Posterior vena cava (tissue), 2 donors: Measurements from ENCODE around the gene ECM1. TPM values are rescaled to one million over a fixed set of nuclear protein-coding genes. Genes with fewer than 3 reads are reported as not detected.

ENCODE experiments used
- DNase-seq: peaks from one replicate; pipeline ENCODE4 v3.0.0-alpha.2; 2020; ENCODE audit warnings: low spot score
- intact Hi-C, 2 donors: fragments of 100-400 bp; cut with DNase I; formaldehyde crosslinking; loops; one replicate each; pipeline versions ENCODE4 v1.14.1 to v1.14.2; 2022 to 2023
- total RNA-seq, 2 donors: library from RNA; stranded (reverse); fragmentation: NEBNext Ultra II Directional; extraction: Animal tissue kit (Norgen Biotek cat#: 25700); gene quantifications; one replicate each; pipeline ENCODE4 v1.2.1, GENCODE V29; 2021
- donor health status: DM: yes; HTN: yes; CAD: no.
- donor health status: DM: yes; HTN: yes; CAD: no.

ECM1 gene
- total RNA-seq, 2 donors from 2014 or later, result 51.9 to 78.0 TPM

DNA sequence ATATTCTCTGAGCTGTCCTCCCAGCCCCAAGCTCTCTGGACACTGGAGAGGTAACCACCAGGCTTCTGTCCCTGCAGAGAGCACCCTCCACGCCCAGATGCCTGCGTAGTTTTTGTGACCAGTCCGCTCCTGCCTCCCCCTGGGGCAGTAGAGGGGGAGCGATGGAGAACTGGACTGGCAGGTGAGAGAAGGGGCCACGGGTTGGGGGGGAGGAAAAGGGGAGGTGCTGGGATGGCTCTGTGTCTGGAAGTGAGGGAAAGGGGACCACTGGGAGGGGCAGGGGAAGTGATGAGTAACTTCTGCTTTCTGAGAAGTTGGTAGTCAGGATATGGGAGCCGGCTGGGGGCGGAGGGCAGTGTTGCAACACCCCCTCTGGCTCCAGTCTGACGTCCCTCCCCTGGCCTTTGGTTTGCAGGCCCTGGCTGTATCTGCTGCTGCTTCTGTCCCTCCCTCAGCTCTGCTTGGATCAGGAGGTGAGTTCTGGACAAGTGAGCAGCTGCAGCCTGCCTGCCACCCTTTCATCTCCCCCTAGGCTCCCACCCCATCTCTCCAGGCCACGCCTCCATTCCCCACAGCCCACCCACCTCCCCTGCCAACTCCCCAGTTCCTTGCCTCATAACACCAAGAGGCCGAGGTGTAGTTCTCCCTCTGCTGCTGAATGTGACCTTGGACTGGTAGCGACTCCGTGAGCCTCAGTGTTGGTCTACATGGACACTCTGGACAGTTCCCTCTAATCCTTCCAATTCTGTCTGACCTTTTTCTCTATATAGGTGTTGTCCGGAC is 44.4 kb downstream of the ECM1 start:
- intact Hi-C loops, result loop anchor here in 1 of 2 donors (10.0 kb wide), 1 partner anchor 88 kb away; no protein-coding TSS in a partner anchor

DNA sequence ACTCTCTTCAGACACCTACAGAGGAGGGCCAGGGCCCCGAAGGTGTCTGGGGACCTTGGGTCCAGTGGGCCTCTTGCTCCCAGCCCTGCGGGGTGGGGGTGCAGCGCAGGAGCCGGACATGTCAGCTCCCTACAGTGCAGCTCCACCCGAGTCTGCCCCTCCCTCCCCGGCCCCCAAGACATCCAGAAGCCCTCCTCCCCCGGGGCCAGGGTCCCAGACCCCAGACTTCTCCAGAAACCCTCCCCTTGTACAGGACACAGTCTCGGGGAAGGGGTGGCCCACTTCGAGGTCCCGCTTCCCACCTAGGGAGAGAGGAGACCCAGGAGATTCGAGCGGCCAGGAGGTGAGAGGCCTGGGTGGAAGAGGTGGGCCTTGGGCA is 45.0 kb downstream of the ECM1 start:
- intact Hi-C loops, result loop anchor here in 1 of 2 donors (10.0 kb wide), 1 partner anchor 88 kb away; no protein-coding TSS in a partner anchor
- peak; percentile 83 for DNase-seq

More for the DNA sequence above, 44.4 kb downstream of the ECM1 start:
- peak; percentile 97 for DNase-seq

DNA sequence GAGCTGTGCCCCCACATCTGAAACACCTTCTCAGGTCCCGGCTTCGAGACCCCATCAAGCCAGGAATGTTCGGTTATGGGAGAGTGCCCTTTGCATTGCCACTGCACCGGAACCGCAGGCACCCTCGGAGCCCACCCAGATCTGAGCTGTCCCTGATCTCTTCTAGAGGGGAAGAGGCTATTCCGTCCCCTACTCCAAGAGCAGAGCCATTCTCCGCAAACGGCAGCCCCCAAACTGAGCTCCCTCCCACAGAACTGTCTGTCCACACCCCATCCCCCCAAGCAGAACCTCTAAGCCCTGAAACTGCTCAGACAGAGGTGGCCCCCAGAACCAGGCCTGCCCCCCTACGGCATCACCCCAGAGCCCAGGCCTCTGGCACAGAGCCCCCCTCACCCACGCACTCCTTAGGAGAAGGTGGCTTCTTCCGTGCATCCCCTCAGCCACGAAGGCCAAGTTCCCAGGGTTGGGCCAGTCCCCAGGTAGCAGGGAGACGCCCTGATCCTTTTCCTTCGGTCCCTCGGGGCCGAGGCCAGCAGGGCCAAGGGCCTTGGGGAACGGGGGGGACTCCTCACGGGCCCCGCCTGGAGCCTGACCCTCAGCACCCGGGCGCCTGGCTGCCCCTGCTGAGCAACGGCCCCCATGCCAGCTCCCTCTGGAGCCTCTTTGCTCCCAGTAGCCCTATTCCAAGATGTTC is 45.6 kb downstream of the ECM1 start:
- intact Hi-C loops, result loop anchor here in 1 of 2 donors (10.0 kb wide), 1 partner anchor 89 kb away; no protein-coding TSS in a partner anchor

DNA sequence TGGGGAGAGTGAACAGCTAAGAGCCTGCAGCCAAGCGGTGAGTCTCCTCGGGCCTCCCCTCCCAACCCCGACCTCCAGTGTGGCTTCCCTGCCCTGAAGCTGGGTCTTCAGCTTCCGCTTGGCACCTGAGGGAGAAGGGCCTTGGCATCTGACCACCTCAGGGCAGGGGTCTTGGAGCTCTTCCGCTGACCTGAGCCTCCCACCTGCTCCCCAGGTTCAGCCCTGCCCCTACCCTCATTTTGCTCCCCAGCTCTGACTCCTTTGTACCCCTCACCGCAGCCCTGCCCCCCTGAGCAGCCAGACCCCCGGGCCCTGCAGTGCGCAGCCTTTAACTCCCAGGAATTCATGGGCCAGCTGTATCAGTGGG is 46.2 kb downstream of the ECM1 start:
- intact Hi-C loops, result loop anchor here in 1 of 2 donors (10.0 kb wide), 1 partner anchor 89 kb away; no protein-coding TSS in a partner anchor
- DNase-seq, result no peak

More for the DNA sequence above, 45.6 kb downstream of the ECM1 start:
- DNase-seq, result peak; percentile 82

DNA sequence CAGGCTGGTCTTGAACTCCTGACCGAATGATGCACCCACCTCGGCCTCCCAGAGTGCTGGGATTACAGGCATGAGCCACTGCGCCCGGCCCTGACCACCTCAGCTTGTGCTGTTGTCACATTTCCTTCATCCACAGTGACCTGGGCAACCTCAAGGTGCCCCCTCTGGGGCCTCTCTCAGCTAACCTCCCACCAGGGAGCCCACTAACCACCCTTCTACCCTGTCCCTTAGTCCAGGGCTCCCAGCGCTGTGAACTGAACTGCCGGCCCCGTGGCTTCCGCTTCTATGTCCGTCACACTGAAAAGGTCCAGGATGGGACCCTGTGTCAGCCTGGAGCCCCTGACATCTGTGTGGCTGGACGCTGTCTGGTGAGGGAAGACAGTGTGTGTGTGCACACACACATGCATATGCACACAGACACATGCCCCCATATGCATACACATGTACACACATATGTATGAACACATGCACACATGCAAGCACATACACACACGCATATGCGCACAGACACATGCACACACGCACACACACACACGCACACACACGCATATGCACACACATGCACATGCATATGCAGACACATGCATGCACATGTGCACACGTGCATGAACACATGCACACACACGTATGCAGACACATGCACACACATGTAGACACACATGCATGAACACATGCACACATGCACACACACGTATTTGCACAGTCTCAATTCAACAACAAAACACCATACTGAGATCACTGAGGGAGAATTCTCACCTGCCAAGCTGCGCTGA is 47.5 kb downstream of the ECM1 start:
- intact Hi-C loops, result loop anchor here in 1 of 2 donors (10.0 kb wide), 1 partner anchor 91 kb away; no protein-coding TSS in a partner anchor
- DNase-seq, result no peak

DNA sequence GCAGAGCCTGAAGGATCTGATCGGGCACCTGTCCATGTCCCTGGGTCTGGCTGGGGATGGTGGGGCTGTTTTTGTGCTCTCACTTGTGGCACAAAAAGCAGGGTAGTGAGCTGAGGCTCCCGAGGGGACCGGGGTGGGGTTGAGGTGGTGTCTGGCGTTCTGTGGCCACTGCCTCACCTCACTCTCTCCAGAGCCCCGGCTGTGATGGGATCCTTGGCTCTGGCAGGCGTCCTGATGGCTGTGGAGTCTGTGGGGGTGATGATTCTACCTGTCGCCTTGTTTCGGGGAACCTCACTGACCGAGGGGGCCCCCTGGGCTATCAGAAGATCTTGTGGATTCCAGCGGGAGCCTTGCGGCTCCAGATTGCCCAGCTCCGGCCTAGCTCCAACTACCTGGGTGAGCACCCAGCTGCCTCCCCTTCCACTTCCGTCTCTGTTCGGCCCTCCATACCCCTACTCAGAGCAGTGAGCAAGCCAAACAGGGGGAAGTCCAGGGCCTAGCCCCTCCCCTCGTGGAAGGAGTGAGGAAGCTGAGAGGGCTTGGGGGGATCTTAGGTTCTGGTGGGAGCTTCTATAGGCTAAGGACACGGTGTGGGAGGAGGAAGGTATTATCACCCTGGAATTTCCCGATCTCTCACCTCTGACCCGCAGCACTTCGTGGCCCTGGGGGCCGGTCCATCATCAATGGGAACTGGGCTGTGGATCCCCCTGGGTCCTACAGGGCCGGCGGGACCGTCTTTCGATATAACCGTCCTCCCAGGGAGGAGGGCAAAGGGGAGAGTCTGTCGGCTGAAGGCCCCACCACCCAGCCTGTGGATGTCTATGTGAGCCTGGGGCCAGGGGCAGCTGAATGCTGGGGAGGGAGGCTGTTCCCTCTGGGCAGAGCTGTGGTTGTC is 48.3 kb downstream of the ECM1 start:
- peak; percentile 79 for DNase-seq
- intact Hi-C loops, result loop anchor here in 1 of 2 donors (10.0 kb wide), 1 partner anchor 91 kb away; no protein-coding TSS in a partner anchor

DNA sequence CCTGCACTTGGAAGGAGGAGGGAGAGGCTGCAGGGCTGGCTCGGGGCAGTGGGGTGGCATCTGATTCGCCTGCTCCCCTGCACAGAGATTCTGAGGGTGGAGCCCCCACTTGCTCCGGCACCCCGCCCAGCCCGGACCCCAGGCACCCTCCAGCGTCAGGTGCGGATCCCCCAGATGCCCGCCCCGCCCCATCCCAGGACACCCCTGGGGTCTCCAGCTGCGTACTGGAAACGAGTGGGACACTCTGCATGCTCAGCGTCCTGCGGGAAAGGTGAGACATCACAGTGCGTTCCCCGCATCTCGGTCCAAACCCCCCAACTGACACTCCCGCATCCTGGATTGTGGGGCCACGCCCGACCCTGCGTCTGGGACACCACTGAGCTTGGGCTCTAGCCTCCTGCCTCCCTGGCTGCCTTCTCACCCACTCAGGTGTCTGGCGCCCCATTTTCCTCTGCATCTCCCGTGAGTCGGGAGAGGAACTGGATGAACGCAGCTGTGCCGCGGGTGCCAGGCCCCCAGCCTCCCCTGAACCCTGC is 49.2 kb downstream of the ECM1 start:
- intact Hi-C loops, result loop anchor here in 1 of 2 donors (10.0 kb wide), 1 partner anchor 92 kb away; no protein-coding TSS in a partner anchor
- DNase-seq, result peak; percentile 85

DNA sequence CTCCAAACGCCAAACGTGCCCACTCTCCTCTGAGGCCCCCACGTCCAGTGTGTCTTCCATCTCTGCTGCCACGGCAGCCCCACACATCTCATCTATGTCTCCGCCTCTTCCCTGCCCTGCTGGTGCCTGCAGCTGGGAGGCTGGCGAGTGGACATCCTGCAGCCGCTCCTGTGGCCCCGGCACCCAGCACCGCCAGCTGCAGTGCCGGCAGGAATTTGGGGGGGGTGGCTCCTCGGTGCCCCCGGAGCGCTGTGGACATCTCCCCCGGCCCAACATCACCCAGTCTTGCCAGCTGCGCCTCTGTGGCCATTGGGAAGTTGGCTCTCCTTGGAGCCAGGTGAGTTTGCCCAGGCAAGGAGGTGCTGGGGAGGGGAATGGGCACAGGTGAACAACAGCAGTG is 49.9 kb downstream of the ECM1 start:
- intact Hi-C loops, result loop anchor here in 1 of 2 donors (10.0 kb wide), 1 partner anchor 93 kb away; no protein-coding TSS in a partner anchor

DNA sequence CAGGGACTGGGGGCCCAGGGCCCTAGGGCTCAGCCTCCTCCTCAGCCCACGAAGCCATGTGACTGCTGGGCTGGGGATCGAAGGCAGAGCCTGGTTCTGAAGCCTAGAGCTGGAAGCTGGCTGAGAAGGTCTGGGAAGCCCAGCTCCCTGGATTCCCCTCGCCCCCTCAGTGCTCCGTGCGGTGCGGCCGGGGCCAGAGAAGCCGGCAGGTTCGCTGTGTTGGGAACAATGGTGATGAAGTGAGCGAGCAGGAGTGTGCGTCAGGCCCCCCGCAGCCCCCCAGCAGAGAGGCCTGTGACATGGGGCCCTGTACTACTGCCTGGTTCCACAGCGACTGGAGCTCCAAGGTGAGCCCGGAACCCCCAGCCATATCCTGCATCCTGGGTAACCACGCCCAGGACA is 50.4 kb downstream of the ECM1 start:
- intact Hi-C loops, result loop anchor here in 1 of 2 donors (10.0 kb wide), 1 partner anchor 94 kb away; no protein-coding TSS in a partner anchor
- peak; percentile 77 for DNase-seq

More for the DNA sequence above, 49.9 kb downstream of the ECM1 start:
- DNase-seq, result no peak

DNA sequence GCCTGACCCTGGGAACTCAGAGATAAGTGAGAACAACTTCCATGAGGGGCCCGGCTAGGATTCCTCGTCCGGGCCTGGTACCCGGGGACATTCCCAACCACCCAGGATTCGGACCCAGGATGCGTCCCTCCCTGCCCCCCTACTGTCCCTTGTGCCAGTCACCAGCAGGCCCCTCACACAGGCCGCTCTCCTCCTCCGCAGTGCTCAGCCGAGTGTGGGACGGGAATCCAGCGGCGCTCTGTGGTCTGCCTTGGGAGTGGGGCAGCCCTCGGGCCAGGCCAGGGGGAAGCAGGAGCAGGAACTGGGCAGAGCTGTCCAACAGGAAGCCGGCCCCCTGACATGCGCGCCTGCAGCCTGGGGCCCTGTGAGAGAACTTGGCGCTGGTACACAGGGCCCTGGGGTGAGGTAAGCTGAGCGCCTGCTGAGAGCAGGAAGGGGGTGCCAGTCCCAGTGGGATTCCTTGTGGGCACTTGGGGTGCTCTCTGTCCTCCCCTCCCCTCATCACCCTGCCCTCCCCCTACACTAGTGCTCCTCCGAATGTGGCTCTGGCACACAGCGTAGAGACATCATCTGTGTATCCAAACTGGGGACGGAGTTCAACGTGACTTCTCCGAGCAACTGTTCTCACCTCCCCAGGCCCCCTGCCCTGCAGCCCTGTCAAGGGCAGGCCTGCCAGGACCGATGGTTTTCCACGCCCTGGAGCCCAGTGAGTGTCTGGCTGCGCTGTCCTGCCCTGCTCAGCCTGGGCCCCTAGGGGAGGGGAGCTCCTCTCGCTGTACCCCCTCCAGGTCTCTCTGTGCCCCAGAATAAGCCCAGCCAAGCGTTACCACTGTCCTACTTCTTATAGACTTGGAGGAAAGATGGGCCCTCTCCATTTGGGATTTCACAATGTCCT is 51.1 kb downstream of the ECM1 start:
- intact Hi-C loops, result loop anchor here (1.0 to 10.0 kb wide), 2 partner anchors 75 to 94 kb away; no protein-coding TSS in a partner anchor
- DNase-seq, result peak; percentile 92

DNA sequence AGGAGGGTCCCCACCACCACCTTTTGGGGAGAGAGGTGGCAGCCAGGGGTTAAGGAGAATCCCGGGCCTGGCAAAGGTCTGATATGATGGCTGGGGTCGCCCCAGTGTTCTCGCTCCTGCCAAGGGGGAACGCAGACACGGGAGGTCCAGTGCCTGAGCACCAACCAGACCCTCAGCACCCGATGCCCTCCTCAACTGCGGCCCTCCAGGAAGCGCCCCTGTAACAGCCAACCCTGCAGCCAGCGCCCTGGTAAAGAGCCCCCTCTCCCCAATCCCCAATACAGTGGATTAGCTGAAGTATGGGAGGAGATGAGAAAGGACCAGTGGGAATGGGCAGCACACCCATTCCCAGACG is 51.7 kb downstream of the ECM1 start:
- peak; percentile 89 for DNase-seq
- intact Hi-C loops, result loop anchor here (1.0 to 10.0 kb wide), 4 partner anchors 63 to 255 kb away; no protein-coding TSS in a partner anchor

DNA sequence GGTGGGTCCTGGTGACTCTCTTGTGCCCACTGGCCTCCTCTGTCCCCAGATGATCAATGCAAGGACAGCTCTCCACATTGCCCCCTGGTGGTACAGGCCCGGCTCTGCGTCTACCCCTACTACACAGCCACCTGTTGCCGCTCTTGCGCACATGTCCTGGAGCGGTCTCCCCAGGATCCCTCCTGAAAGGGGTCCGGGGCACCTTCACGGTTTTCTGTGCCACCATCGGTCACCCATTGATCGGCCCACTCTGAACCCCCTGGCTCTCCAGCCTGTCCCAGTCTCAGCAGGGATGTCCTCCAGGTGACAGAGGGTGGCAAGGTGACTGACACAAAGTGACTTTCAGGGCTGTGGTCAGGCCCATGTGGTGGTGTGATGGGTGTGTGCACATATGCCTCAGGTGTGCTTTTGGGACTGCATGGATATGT is 52.1 kb downstream of the ECM1 start:
- intact Hi-C loops, result loop anchor here (5.0 to 10.0 kb wide), 2 partner anchors 62 to 255 kb away; no protein-coding TSS in a partner anchor
- DNase-seq, result peak; percentile 93

DNA sequence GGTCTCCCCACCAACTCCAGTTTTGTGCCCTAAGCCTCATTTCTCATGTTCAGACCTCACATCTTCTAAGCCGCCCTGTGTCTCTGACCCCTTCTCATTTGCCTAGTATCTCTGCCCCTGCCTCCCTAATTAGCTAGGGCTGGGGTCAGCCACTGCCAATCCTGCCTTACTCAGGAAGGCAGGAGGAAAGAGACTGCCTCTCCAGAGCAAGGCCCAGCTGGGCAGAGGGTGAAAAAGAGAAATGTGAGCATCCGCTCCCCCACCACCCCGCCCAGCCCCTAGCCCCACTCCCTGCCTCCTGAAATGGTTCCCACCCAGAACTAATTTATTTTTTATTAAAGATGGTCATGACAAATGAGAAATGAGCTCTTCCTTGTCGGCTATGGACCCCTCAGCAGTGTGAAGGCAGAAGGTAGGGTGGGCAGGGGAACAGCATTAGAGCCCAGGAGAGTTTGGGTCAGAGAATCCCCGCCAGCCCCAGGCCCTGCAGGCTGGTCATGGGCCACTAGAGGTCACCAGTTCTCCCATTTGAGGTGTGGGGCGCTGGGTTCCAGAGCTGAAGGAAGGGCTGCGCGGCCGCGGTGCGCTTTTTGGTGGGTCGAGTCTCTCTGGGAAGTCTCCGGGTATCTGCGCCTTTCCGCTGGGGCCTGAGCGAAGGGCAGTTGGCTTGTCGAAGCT is 52.8 kb downstream of the ECM1 start:
- peak; percentile 97 for DNase-seq
- intact Hi-C loops, result loop anchor here (5.0 to 10.0 kb wide), 2 partner anchors 62 to 254 kb away; no protein-coding TSS in a partner anchor

DNA sequence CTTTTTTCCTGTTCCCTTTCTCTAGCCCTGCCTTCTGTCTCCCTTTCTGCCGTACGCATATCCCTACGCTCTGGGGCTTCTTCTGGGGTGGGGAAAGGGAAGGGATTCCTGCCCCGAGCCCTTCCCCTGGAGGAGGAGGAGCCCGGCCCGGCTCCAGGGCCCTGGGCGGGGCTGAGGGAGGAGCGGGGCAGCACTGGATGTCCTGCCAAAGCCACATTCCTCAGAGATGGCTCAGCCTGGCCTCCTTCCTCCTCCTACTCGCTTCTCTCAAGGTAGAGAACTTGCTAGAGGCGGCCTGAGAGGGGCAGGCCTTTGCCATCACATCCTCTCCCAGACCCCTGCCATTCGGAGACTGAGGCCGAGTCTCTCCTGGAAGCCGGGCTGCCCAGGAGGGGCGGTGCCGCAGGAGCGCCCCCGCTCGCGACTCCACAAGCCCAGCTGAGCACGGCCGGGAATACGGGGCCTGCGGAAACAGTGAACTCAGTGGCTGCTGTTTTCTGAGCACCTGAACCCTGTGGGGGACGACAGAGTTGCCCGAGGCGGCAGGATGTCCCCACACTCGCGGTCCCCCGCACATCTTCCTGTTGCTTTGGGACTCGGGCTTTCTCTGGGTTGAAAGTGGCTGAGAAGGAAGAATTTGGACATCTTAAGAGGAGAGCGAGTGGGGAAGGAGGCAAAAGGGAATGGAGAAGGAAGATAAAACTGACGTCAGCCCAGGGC is 53.5 kb downstream of the ECM1 start:
- intact Hi-C loops, result loop anchor here (5.0 to 10.0 kb wide), 2 partner anchors 61 to 253 kb away; no protein-coding TSS in a partner anchor
- DNase-seq, result peak; percentile 97

DNA sequence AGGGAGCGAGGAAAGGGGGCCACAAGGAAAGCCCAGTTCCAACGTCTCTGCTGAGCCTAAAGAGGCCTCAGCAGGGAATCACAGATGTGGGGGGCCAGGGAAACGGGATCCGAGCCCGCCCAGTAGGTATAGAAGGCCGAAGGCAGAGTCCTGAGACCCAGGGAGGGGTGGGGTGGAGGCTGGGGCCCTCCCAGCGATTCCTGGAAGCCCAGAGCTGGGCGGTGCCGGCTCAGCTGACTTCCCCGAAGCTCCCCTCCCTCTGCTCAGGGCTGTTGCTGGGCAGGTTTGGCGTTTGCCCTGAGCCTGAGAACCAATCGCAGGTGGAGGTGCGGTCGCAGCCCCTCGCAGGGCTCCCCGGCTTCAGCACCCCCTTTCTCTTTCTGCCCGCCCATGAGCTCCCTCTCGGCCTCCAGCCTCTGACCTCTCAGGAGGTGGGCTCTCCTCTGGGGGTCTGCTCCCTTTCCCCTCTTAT is 54.1 kb downstream of the ECM1 start:
- DNase-seq, result peak; percentile 98

More for the DNA sequence above, 54.1 kb downstream of the ECM1 start:
- intact Hi-C loops, result loop anchor here (5.0 to 10.0 kb wide), 2 partner anchors 60 to 253 kb away; no protein-coding TSS in a partner anchor
